GM04503 (cell line): ENCODE results near the gene HOXB8.

Source experiments
- DNase-seq: peaks from one replicate; pipeline ENCODE4 v3.0.0-alpha.2; 2012; ENCODE audit warnings: low read depth

HOXB8 gene

DNA sequence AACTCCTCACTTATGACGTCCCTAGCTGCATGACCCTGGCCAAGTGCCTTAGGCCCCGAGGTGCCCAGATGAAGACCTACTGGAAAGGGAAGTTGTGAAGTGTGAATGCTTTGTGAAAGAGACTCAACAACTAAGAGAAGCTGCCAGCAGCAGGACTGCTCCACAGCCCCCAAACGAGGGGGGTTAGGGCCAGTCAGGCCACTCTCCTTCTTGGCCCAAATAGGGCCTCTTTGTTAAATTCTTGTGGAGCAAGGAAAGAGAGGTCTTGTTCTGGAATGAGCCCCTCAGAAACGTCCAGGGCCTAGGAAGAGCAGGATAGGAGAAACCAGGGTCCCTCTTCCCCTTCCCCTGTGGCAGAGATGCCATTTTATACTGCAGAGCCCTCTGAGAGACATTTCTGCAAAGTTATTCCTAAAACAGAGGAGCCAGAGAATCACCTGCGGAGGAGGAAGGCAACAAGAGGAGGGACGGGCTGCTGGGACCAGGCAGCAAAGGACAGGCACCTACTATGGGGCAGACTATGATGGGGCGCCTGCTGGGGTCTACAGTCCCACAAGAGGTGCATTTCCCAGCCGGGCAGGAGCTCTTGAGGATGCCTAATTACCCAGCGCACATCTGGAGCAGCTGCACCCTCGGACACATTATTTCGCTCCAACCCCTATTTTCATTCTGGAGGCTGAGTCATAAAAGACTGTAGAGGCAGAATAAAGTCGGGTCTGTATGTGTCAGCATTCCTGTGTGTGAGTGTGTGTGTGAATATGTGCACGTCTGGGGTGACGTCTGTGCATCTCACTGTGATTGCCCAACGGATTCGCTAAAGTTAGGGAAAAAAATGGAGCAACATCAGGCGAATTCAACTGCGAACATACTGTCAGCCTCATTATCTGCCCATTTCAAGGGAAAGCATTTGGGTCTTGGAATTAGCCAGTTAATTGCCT lies 22.5 kb upstream of the HOXB8 start:
- DNase-seq, result peak; percentile 74

DNA sequence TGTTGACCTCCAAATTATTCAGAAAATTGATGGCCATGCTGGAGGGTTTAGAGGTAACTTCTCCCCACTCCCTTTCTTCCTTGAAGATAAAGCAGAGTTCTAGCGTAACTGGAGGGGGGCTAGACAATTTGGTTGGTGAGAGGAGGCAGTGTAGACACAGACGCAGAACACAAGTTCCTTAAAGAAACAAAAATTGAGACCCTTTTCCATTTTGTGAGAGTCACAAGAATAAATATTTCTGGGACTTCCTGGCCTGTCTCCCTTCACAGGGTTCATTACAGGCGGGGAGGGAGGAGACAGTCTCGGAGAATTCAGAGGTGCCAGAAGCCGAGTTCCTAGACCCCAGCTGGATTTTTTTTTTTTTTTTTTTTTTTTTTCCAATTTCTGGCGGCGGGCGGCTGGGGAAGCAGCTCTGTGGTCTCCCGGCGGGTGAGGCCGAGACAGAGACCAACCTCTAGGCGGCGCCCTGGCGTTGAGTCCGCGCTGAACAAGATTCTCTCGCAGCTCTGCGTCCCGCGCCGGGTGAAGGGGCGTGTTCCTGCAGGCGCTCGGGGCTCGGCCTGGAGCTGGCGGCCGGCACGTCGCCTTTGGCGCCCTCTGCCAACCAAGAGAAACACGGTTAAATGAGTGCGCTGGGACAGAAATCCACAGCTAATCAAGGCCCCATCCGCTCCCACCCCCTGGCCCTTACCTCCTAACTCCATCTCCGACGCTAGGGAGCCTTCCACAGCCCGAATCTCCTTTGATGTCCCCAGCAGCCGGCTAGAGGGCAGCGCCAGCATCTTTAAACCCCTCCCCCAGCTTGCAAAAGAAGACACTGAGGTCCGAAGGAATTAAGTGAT lies 21.3 kb upstream of the HOXB8 start:
- DNase-seq, result no peak

DNA sequence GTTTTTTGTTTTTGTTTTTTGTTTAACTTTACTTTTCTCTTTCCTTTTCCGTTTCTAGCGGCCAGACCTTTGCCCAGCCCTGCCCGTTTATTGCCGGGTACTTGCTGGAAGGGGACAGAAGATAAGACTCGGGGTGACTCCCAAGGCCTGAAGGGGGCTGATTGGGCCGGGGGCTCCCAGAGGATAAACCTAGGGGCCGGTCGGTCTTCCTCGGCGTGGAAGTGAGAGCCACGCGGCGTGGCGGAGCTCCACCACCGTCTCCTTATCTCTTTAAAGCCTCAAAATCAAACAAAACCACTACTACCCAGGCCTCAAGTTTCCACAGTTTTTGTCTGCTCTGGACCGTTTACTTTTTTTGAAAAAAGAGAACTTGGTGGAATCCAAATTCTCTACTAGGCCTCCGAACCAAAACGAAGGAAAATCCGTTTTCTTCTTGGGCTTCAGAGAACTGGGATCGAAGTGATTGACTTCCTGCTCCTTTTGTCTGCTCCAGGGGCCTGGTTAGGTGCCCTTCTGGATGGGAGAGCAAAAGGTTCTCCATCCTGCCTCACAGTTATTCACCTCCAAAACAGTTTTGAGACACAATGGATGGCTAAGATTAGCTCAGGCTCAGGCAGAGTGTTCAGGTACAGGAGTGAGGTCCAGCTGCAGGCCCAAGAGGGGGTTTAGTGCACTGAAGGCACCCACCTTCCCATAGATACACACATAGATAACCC lies 19.6 kb upstream of the HOXB8 start:
- no peak for DNase-seq

DNA sequence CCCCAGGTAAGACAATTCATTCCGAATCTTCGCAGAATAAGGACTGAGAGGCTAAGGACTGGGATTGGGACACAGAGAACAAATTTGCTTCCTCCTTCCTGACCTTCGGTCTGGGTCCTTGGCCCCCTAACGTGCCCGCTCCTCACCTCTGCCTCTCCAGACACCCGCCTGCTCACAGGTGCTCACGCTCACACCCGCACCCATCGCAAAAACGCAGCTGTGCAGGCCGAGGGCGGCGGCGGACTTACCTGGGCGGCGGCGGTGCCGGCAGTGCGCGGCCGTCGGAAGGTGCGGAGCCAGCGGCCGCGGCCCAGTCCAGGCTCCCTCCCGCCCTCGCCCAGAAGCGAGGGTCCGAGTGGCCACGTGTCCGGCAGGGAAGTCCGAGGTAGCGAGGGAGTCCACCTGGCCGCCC lies 18.2 kb upstream of the HOXB8 start:
- no peak for DNase-seq

DNA sequence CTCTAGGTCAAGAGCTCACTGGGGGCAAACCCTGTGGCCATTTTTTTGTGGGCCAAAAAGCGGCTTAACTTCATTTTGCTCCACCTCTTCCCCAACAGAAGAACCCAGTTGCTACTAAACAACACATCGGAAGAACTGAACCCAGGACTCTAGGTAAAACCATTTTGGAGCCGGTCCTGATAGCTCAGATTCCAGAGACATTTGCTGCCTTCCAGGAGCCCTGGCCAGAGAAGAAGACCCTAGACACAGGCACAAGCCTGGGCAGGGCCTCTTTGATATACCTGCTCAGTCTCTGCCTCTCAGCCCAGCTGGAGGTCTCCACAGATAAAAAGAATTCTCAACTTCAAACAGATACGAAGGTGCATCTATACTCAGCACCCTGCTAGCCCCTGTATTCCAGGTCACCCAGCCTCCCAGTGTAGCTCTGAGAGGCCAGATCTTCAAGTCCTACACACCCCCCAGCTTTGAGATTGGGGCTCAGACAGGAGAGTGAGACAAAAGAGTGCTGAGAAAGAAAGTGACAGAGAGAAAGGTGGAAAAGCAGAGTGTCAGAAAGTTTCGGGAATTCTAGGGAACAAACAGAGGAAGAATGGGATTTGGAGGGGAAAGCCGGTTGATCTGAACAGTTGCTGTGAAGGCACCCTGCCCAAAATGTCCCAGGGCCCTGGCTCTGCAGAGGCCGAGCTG lies 17.6 kb upstream of the HOXB8 start:
- DNase-seq, result no peak

DNA sequence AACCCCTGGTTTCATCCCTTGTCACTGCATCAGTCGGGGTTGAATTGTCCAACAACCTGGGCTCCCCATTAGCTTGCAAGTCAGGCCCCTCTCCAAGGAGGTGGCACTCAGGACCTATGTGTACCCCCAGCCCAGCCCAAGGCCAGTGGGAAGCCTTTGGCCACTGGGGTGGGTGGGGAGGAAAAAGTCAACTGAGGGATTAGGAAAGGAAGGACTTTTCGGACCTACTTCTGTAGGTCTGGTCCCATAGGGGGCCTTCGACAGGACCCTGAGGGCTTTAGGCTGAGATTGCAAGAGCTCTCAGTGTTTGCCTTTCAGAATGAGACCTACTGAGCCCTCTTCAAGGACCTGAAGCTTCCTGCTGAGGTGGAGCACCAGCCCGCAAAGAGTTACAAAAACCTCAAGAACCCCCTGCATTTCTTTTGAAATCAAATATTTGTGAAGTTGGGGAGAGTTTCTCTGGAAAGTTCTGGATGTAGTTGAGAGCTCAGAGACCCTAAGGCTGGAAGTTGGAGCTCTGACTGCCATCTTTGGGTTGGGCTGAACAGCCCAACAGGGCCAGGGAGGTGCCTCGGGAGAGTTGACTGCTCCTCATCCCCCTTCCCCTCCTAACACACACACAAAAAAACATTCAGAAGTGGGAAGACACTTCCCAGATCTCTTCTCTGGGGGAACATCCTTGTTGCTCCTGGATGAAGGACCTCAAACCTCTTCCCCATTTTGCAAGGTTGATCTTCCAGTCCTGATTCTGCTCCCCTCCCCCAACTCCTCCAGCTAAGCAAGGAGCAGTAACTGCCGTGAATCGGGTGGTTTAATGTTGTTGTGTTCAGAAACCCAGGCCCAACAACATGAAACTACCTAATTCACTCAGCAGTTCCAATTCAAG lies 16.8 kb upstream of the HOXB8 start:
- DNase-seq, result no peak

DNA sequence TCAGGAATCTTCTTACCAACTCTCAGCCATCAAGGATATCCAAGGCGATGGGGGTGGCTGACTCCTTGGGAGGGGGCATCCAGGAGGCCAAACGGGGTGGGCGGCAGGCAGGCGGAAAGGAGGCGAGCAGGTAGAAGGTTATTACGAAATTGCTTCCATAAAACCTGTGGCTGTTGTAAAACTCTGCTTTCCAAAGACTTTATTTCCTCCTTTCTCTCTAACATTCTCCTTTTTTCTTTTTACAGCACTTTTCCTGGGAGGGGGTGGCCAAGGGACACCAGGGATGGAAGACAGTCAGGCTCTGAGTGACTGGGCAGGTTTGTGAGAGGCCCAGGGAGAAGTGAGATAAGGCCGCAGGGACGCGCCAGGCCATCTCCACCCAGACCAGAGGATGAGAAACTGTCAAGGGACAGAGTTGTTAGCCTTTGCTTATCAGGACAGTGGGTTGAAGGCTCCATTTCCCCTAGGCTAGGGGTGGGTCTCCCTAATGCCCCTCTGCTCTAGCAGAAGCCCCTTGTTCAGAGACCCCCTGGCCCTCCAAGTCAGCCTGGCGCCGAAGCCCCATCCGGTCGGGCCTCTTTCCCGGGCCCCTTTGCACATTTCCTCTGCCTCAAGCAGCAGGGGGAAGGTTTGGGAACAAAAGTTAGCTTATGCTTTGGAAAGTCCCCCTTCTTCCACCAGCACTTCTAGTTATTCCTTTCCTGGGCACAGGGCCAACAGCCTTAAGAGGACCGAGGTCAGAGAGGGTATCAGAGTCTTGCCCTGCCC lies 16.0 kb upstream of the HOXB8 start:
- DNase-seq, result no peak

DNA sequence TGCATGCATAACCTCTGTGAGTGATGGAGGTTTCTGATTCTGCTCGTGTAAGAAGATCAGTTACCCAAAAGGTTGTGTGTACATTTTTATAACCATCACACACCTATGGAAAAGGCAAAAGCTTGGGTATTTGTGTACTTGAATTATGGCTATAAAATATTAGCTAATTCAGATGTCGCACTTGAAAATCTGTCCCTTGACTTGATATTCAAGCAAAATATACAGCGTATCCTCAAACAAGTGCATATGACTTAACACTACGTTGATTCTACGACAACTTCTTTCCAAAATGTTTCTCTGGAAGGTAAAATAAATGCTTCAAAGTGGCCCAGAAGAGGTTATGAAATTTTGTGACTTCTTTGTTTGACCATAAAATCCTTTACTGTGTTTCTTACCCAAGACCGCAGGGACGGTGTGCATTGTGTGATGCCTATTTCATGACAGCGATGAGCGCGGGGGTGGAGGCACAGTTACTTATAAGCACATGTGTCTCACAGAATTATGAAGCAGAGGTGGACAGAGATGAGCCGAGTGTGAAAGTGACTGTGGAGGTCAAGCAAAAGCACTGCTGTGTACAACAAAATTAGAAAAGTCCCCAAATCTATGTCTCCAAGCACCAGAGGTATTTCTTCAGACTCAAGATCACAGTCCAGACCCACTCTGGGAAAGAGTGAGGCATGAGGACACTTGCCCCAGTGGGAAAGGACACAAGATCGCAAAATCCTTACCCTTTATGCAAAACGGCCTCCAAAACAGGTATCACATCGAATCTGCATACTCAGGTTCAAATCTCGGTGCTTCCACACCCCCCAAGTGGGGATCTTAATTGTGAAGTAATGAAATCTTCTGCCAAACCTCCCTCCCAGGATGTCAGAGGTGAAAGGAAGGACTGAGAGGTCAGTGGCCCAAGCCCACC lies 15.2 kb upstream of the HOXB8 start:
- no peak for DNase-seq

DNA sequence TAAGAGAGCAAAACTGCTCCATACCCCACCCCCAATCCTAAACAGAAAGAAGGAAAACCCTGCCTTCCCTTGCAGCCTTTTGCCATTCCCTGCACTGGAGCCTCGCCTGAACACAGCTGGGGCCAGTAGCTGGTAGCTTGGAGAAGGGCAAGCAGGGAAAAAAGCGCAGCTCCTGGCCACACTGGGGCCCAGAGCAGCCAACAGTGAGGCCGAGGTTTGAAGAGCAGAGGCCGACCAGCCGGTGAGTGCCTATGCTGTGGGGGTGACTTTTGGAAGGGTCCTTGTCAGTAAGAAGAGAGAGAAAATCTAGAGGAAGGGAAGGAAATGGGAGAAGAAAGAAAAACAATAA lies 14.3 kb upstream of the HOXB8 start:
- DNase-seq, result no peak

DNA sequence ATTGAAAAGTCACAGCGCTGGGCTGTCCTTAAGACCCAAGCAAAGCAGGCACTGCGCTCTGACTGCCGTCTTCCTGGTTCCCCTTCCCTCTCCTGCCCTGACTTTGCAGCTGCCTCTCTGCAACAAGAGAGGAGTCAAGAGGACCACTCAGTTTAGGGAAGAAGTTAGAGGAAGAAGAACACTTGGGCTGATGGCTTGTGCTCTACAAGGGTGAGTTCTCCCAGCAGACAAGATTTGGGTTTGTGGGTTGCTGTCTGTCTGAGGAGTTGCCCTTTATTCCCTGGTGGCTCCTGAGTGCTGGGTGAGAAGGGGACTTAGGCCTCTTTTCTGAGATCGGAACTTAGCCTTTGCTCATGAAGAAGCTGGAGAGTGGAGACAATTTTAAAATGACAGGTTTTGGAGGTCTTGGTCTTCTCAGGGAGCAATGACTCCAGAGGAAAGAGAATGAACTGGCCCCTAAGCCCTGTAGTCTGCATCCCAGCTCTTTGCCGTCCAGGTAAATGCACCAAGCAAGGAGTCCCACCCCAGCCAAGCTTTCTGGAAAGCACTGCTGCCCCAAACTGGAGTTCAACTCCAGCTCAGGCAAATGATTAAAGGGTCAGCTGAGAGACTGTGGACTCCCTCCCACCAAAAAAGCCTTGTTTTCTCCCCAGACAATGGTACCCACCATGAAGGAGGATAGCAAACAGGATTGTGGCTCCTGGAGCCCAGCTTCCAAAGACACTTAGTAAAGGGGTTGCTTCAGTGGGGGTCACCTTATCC lies 13.7 kb upstream of the HOXB8 start:
- DNase-seq, result no peak

DNA sequence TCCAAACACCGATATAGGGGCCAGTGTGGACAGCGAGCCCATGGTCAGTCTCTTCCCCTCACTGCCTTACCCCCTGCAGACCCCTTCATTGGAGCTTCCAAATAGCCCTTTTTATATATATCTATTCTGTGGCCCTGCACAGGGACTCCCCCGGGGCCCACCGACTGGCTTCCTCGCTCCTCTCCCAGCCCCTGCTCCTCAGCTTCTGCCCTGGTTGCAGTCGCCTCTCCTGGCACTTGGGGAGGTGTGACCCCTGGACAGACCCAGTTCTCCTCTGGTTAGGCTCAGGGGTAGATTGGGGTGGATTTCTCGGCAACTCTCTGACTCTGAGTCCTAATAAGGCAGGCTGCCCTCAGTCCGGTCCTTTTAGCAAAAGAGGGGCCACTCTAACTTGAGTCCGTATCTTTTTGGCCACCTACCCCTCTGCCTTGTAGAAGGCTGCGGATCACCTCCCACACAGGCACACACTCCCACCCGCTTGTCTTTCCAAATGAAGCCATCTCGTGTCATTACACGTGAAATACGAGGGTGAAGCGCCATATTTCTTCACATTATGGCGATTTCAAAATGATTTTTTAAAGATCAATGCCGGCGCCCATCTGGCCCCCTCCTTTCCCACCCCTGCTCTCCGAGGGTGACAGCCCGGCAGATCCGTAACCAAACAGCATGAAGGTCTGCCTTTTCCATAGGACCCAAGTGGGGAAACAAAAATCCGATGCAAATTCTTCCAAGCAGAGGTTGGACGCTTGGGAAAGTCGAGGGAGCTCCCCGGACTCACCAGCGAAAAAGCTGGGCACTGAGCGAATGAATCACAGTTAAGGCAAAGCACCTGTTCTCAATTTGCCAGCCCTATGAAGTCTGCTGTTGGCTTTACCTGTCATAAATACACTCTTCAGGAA lies 12.8 kb upstream of the HOXB8 start:
- DNase-seq, result no peak

DNA sequence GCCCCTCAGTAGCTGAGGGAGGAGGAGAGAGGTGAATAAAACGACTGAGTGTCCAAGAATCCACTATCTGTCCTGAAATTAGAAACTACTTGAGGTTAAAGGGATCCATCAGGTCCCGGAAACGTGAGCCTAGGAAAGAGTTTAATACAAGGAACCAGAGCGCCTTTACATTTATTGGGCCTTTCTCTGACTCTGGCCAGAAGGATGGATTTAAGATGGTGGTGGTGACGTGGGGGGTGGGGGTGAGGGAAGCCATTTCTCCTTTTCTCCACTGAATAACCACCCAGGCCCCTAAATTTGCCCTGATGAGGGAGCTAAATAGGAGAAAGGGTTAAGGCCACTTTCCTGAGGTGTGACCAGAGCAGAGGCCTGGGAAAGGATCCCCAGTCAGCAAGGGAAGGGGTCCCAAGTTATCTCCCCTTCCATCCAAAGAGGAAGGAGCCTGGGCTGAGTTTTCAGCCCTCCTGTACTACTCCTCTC lies 12.1 kb upstream of the HOXB8 start:
- DNase-seq, result no peak

DNA sequence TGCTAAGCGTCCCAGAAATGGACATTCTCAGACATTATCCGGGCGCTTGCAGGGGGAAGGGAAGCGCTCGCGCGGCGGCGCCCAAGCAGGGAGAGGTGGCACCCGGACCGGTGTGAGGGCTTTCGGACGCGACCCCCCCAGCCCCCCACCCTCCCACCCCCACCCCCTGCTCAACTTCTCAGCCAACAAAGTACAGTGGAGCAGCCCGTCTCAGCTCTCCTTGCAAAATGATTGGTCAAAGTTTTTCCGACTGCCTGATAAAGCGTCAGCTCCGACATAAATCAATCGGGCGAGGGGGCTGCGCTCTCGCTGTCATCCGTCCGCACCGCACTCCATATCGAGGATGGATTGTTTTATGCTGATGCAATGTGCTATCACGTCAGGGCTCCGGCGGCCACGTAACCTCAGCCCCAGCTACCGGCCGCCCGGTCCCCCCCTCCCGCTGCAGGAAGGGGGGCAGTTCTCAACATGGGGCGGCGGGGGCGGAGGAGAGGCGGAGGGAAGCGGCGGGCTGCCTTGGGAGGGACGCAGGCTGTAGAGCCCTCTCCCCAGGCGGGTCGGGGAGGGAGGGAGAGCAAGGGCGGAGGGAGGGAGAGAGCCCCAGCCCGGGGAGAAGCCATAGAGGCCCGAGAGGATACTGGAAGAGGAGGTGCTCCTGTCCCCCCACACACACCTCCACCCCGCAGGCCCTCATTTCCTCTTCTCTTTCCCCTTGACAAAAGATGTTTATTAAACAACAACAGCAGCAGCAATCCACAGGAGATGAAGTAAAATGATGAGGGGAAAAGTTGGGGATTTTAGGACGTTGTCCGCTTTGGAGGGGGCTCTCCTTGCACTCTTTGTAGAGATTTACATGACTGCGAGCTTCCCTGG lies 11.4 kb upstream of the HOXB8 start, which contains the start of gene HOXB9:
Gene HOXB9, minus strand, starts transcription at position 114 of the 873 bp plus-strand sequence. Its CDS starts 89 bp downstream, at position 25.
- no peak for DNase-seq

DNA sequence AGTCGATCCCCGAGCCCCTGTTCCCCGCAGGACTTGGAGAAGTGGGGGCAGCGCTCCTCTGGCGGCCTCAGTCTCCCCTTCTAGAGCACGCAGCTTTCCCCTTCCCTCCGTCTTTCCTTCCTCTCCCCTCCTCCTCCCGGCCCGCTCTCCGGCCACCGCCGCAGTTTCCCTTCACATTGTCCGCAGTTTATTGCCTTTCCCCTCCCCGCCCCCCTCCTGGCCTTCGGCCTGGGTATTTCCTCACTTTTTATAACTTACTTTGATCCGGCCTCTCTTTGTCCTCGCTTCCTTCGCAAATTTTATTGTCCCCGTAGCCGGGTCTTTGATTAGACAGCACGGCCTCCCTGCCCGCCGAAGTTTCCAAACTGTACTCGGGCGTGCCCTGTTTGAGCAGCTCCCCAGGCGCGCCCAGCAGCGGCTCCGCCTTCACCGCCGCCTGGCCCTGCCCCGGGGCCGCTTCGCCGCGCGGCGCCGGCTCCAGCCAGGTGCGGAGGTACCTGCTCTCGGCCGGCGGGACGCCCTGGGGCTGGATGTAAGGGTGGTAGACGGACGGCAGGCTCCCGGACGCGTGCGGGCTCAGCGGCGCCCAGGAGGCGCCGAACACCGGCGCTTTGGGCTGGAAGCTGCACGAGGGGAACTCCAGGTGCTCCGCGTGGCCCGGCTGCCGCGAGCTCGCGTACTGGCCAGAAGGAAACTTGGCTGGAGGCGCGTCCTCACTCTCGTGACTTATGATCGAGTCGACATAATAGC lies 10.6 kb upstream of the HOXB8 start:
- no peak for DNase-seq
